ENCODE measurements around the gene ZBTB7B. TPM values are rescaled to one million over a fixed set of nuclear protein-coding genes. Genes with fewer than 3 reads are reported as not detected.
A peak's percentile ranks its signal among the peaks of the same experiment; 100 is the strongest.

The ZBTB7B gene
- total and polyA plus RNA-seq, 9 of the 15 experiments (the other 6 are each of a cell fraction or from before 2014, with no cell fraction given): 0.04 to 46.5 (median 15.2) TPM

GRCh38 chr1:155052439-155053395 lies 50.1 kb downstream of the ZBTB7B start:
- no TSS peak for BruUV-seq (replicated peaks)
- DNase-seq (ENCODE audit: extremely low read depth in 1 of 4, low spot score in 3 of 4): peak; percentile 64 to 69 (median 64)
- 39% methylated on average over 10 of the region's 12 CpGs for WGBS (ENCODE audit: insufficient coverage, low coverage, missing lambda C conversion rate)
- ChIA-PET CTCF (ENCODE audit: low intra/inter-chr PET ratio) (no interaction called here), POLR2A (interaction anchor here (0.7 to 1.7 kb wide), 4 partner anchors 11 to 42 kb away, joined by 3 to 5 read pairs (median 3); no protein-coding TSS in a partner anchor)
- Histone ChIP-seq H3K4me1 (replicated peaks in 1 of 2; ENCODE audit: control insufficient read depth in 2 of 2, insufficient read depth in 2 of 2, low read length in 2 of 2) (peaks cover 29 to 55% of the 10 kb centered on the region in 2 experiments), H2AFZ (ENCODE audit: low read depth, low read length) (no peak overlapping the region), H3K9me3 (replicated peaks; ENCODE audit: control insufficient read depth, insufficient read depth, low read depth, low read length) (no peaks in the 10 kb centered on the region), H3K27me3 (ENCODE audit: control insufficient read depth in 2 of 2, insufficient read depth in 2 of 2, low read length in 2 of 2) (no peaks in the 10 kb centered on the region), H3K36me3 (ENCODE audit: control insufficient read depth, insufficient read depth, low read length) (peaks cover 38% of the 10 kb centered on the region; the same call in 1 of the 3 replicates), H3K9ac (ENCODE audit: insufficient read depth in 1 of 2, low read depth in 2 of 2, low read length in 2 of 2) (peak overlapping the region in 1 of 2 experiments; percentile 91; a peak in 2 of 4 replicates), H3K27ac (ENCODE audit: extremely low read depth, low read depth, low read length) (no peak overlapping the region), H3K4me3 (peak overlapping the region; percentile 80), H3K79me2 (ENCODE audit: control insufficient read depth, insufficient read depth, low read length) (peaks cover 19% of the 10 kb centered on the region), H3K9me1 (ENCODE audit: control insufficient read depth, insufficient read depth, low read length) (no peaks in the 10 kb centered on the region), H4K20me1 (replicated peaks; ENCODE audit: control insufficient read depth, insufficient read depth, low read length) (no peaks in the 10 kb centered on the region), H3K4me2 (ENCODE audit: insufficient read depth, low read length) (peak overlapping the region; percentile 81)
- no peak for ATAC-seq
- in situ Hi-C loops (cut with MboI) (no loop called here), intact Hi-C loops (cut with micrococcal nuclease) (no loop called here)
- FAIRE-seq: peak; percentile 61
- no peak for TF ChIP-seq SNRNP70 (optimal IDR thresholded peaks at IDR 0.05; ENCODE audit: low read depth, low read length)
- TF ChIP-seq MTF1 (CRISPR knock-in tag; IDR thresholded peaks at IDR 0.05; ENCODE audit: borderline replicate concordance): no peak
- TF ChIP-seq ZNF780A (CRISPR knock-in tag; IDR thresholded peaks at IDR 0.05): no peak
- TF ChIP-seq TAF1 (IDR thresholded peaks at IDR 0.05; ENCODE audit: control insufficient read depth, extremely low read depth, insufficient read depth, low read length, severe bottlenecking): no peak
- no peak for TF ChIP-seq ZNF143 (CRISPR knock-in tag; IDR thresholded peaks at IDR 0.05)
- TF ChIP-seq ZNF445 (CRISPR knock-in tag; IDR thresholded peaks at IDR 0.05; ENCODE audit: low read depth): no peak
- peak; percentile 49; the same call in 1 of the 2 replicates for TF ChIP-seq TAL1 (IDR thresholded peaks at IDR 0.05)
- no peak for TF ChIP-seq ETV1 (tag; conservative IDR thresholded peaks at IDR 0.05; ENCODE audit: low read depth)
- no peak for TF ChIP-seq SRSF9 (IDR thresholded peaks at IDR 0.05; ENCODE audit: borderline replicate concordance, low read depth, low read length)
- 0 out of 2 replicates have a peak, but pooled peaks have one; percentile 19 for TF ChIP-seq TEAD4 (IDR thresholded peaks at IDR 0.05; ENCODE audit: low read length)
- TF ChIP-seq TEAD4 (CRISPR knock-in tag; IDR thresholded peaks at IDR 0.05; ENCODE audit: borderline replicate concordance): no peak
- peak in 1 of 2 experiments; percentile 56; a peak in 2 of 4 replicates for TF ChIP-seq MNT (conservative IDR thresholded peaks at IDR 0.05)
- no peak for TF ChIP-seq ZNF324 (CRISPR knock-in tag; IDR thresholded peaks at IDR 0.05)
- TF ChIP-seq NCOR1 (IDR thresholded peaks at IDR 0.05): peak; percentile 40; the same call in 1 of the 2 replicates
- TF ChIP-seq CBFA2T2 (conservative IDR thresholded peaks at IDR 0.05): peak; percentile 72
- no peak for TF ChIP-seq ZNF592 (IDR thresholded peaks at IDR 0.05)

Data from K562 (cell line).